ENCODE data around the gene HINT3.
"Not testable (repeated sequence)": the region's sequence is repeated elsewhere in the genome, so short reads cannot be mapped to it uniquely, and the experiment has no call there.

HINT3 gene

GRCh38 chr6:125961117-125961516, 4.5 kb downstream of the HINT3 start:
- no peak for DNase-seq (ENCODE audit: low read depth, low spot score)

- no peak for DNase-seq (ENCODE audit: low read depth, low spot score)
Measured at GRCh38 chr6:125962900-125963497, 6.4 kb downstream of the HINT3 start.

GRCh38 chr6:125963817-125964216, 7.2 kb downstream of the HINT3 start:
- no peak for DNase-seq (ENCODE audit: low read depth, low spot score)

DNA sequence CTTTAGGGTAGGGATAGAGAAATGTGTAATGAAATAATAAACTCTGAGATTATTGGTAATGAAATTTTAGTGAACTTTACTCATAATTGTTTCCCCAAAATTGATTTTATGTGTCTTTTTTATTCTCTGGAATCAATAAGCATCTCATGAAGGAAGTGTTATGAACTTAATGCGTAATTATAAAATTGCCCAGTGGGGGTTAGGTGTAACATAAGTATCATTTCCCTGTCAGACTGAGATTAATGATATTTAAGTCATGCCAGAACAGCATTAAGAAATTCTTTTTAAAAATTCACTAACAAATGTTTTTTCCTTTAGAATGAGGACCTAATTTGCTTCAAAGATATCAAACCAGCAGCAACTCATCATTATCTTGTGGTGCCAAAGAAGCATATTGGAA, 10.0 kb downstream of the HINT3 start:
- no peak for DNase-seq (ENCODE audit: low read depth, low spot score)

GRCh38 chr6:125968493-125968892, 11.9 kb downstream of the HINT3 start:
- DNase-seq (ENCODE audit: low read depth, low spot score), result no peak

GRCh38 chr6:125970760-125971159, 14.2 kb downstream of the HINT3 start:
- no peak for DNase-seq (ENCODE audit: low read depth, low spot score)

DNA sequence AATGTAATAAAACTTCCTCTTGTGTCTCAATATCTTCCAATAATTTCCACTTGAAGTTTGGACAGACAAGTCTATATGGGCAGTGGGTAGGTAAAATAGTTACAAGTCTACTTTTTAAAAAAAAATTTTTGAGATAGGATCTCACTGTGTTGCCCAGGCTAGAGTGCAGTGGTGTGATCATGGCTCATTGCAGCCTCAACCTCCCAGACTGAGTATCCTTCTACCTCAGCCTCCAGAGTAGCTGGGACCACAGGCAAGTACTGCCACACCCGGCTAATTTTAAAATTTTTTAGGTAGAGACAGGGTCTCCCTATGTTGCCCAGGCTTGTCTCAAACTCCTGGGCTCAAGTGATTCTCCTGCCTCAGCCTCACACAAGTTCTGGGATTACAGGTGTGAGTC, 15.9 kb downstream of the HINT3 start:
- DNase-seq (ENCODE audit: low read depth, low spot score), result not testable (repeated sequence)

GRCh38 chr6:125974214-125974866, 17.8 kb downstream of the HINT3 start:
- peak; percentile 52 for DNase-seq (ENCODE audit: low read depth, low spot score)

DNA sequence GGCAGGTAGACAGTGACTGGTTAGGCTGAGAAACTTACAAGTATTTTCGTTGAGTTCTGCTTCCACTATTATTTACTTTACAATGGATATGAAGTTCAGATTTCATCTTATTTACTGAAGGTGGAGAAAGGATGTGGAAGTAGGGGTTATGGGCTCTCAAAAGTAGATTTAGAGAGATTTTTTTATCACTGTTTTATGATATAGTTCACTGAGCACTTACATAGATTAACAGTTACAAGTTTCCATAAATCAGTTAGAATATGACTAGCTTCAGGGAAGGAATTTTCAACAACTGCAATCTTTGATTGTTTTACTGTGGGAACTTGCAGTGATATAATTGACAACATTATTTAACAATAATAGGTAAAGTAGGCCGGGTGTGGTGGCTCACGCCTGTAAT, 22.5 kb downstream of the HINT3 start:
- DNase-seq (ENCODE audit: low read depth, low spot score), result no peak

GRCh38 chr6:125981571-125982185, 25.1 kb downstream of the HINT3 start:
- DNase-seq (ENCODE audit: low read depth, low spot score), result no peak

DNA sequence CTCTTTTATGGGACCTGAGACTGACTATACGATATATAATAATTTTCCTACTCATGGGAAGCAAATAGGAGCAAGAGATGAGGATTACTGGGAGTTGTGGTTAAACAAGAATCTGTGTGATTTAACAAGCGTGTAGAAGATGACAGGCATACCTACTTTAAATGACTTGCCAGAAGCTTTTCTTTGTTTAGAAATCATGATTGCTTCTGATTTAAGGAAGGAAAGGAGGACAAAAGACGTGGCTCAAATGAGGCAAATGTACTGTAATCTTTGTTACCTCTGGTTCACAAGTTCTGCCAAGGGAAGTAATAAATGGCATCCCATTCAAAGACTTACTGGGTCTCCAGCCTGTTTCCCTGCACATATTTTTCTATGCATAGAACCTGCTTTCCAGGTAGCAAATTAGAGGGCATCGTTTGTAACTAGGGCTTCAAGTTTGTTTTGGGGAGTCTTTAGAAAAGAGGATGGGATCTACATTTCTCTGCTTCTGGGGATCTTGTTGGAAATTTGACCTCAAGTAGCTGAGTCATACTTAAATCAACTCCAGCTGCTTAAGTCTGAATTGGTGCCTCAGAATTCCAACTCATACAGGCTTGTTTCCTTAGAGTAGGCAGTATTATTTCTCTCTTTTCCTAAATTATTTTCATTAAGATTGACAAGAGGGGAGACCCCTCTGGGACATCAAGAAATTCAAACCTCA, 26.8 kb downstream of the HINT3 start:
- DNase-seq (ENCODE audit: low read depth, low spot score), result peak; percentile 69

DNA sequence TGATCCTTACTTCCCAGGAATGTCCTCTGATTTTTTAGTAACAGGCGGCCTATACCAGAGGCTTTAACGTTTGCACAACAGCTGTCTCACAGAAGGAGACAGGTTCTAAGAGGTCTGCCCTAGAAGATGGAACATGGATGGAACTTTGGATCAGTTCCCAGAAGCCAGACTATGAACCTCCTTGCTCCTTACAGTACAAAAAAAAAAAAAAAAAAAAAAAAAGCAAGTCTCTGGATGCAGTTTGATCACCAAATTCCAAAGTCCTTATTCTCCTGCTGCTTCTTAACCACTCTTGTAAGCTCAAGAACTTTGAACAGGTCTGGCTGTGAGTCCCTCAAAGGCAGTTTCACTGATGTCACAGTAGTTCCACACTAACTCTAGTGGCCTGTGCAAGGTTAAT, 27.7 kb downstream of the HINT3 start:
- DNase-seq (ENCODE audit: low read depth, low spot score), result peak; percentile 15

- no peak for DNase-seq (ENCODE audit: low read depth, low spot score)
Measured at GRCh38 chr6:125985522-125985921, 29.0 kb downstream of the HINT3 start.

- no peak for DNase-seq (ENCODE audit: low read depth, low spot score)
Measured at GRCh38 chr6:125985979-125986300, 29.4 kb downstream of the HINT3 start.

DNA sequence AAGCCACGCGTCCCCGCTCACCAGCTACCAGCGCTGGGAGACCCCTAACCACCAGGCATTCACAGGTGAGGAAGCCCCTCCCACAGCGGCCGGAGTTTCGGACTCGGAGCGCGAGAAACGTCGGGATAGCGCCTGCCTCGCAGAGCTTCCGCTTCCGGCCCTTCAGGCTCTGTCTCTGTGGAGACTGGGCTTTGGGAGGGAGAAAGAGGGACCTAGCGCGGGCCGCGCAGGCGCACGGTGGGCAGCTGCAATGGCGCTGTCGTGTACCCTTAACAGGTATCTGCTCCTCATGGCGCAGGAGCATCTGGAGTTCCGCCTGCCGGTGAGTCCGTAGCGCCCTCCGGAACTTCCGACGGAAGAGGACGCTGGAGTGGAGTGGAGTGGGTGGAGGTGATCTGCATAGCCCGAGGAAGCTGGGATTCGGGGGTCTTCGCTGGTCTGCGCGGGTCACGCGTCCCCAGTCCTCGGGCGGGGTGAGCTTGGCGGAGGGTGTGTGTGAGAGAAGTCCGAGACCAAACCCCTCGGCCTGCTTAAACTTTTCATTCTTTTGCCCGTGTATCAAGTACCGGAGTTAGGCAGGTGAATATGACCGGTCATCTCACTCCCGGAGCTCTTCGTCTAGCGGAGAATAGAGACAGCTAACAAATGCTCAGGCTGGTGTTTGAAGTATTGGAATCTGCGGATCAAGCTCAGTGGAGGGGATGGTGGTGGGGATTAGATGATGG, 29.9 kb downstream of the HINT3 start, which contains the start of gene TRMT11:
Gene TRMT11, plus strand, starts transcription at position 240 of the 725 bp plus-strand sequence. Its CDS starts 11 bp downstream, at position 251.
- peak; percentile 96 for DNase-seq (ENCODE audit: low read depth, low spot score)

DNA sequence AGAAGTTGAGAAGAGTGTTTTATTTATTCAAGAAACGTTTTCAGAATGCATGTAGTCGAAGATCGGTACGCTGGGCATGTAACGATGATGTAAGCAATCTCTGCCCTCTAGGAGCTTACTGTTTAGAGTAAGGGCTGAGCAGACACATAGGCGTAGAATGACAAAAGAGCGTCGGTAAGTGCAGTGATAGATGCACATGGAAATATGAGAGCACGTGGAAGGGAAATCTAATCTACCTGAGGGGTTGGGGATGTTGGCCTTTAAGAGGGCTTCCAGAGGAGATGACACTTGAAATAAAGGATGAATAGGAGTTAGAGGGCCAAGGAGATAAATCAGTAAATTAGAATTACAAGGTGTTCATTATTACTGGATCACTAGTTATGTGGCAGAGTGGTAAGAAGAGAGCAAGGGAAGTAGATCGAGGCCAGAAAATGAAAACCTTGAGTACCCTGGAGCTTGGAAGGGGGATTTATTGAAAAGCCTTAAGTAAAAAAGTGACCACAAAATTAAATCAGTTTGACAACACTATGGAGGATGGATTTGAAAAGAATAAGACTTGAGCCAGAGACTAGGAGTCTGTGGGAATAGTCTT, 30.6 kb downstream of the HINT3 start:
- DNase-seq (ENCODE audit: low read depth, low spot score), result no peak

DNA sequence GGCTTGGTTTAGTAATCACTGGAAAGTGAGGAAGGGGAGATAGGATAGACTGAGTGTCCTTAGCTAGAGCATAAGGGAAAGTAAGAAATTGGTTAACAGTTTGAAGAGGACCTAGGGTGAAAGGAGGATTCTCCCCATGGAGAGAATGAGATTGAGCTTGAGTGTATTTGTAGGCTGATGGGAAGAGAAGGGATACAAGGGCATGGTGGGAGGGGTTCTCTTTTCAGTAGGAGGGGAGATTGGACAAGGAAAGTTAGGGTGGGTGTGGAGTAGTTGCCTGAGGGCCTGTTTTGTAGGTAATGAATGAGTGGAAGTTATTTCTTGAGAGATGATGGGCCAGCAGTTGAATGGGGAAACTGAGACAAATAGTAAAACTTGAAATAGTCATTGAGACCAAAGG, 31.7 kb downstream of the HINT3 start:
- DNase-seq (ENCODE audit: low read depth, low spot score), result no peak

GRCh38 chr6:125989631-125990030, 33.1 kb downstream of the HINT3 start:
- DNase-seq (ENCODE audit: low read depth, low spot score), result no peak

DNA sequence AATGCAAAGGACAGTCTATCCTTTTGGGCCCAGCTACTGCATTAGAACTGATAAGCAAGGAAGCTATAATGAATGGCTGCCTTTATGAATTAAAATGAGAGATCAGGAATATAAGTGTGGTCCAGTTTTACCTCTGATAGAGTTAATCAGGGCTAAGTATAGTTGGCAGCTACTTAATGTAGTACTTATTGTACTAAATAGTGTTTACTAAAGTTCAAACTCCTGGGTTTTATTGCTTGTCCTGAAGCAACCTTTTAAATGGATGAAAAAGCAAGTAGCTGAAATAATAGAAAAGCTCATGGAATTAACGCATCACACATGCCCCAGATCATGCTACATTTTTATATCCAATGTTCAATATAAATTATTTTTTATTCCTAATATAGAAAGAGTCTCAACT, 35.1 kb downstream of the HINT3 start:
- DNase-seq (ENCODE audit: low read depth, low spot score), result no peak

DNA sequence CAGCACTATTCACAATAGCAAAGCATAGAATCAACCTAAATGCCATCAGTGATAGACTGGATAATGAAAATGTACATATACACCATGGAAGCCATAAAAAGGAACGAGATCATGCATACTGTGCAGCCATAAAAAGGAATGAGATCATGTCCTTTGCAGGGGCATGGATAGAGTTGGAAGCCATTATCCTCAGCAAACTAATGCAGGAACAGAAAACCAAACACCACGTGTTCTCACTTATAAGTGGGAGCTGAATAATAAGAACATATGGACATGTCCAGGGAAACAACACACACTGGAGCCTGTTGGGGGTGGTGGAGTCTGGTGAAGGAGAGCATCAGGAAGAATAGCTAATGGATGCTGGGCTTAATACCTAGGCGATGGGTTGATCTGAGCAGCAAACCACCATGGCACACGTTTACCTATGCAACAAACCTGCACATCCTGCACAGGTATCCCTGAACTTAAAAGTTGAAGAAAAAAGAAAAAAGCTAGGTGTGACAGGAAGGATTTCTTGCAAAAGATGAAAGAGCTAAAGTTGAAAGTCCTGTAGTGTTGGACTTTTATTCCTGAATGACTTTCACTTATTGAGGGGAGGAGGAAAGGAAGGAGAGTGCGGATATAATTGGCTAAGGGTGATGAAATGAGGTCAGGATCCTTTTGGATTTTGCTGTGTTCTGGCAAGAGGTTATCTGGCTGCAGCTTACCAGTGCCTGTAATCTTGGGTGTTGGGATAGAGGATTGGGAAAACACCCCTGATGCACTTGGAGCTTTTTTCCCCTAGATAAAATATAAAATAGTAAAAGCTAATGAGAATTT, 38.3 kb downstream of the HINT3 start:
- DNase-seq (ENCODE audit: low read depth, low spot score), result no peak
